Tibial nerve (tissue), 4 donors: ENCODE measurements around the gene MFSD2B.

Source experiments
- EP300 ChIP-seq, 2 donors: sonication (generic); formaldehyde crosslinking; IDR thresholded peaks; one replicate each; pipeline ENCODE4 v1.6.1; 2017; ENCODE audit warnings: antibody characterized with exemption in 2 of 2, mild to moderate bottlenecking in 1 of 2
- POLR2A ChIP-seq, 2 donors: fragments of 450-650 bp; IDR thresholded peaks; one replicate each; pipeline ENCODE4 v1.6.1; 2017; ENCODE audit warnings: antibody characterized with exemption in 2 of 2, mild to moderate bottlenecking in 2 of 2, moderate library complexity in 2 of 2
- TF ChIP-seq, protein P1 (sequence below), 5 experiments: fragments of 200-600 bp in 3 of 5; fragments of 450-650 bp in 2 of 5; sonication (generic) in 3 of 5; IDR thresholded peaks; one replicate each; pipeline ENCODE4 v1.5.1; 2016 to 2019; ENCODE audit warnings: antibody characterized with exemption in 5 of 5, mild to moderate bottlenecking in 3 of 5, moderate library complexity in 2 of 5

DNA sequence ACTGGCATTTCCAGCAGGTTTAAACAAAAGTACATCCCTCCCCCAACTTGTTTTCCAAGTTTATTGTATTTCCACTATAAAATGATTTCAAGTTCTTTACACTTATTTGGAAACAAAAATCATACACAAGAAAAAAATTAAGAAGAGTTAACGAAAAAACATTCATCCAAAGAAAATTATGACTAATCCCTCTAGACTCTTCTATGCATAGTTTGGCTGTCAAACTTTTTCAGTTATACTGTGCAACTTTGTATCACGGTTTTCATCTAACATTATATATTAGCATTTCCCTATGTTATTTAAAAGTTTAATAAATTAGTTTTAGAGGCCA, 36.7 kb downstream of the MFSD2B start:
- TF ChIP-seq, protein P1, sequence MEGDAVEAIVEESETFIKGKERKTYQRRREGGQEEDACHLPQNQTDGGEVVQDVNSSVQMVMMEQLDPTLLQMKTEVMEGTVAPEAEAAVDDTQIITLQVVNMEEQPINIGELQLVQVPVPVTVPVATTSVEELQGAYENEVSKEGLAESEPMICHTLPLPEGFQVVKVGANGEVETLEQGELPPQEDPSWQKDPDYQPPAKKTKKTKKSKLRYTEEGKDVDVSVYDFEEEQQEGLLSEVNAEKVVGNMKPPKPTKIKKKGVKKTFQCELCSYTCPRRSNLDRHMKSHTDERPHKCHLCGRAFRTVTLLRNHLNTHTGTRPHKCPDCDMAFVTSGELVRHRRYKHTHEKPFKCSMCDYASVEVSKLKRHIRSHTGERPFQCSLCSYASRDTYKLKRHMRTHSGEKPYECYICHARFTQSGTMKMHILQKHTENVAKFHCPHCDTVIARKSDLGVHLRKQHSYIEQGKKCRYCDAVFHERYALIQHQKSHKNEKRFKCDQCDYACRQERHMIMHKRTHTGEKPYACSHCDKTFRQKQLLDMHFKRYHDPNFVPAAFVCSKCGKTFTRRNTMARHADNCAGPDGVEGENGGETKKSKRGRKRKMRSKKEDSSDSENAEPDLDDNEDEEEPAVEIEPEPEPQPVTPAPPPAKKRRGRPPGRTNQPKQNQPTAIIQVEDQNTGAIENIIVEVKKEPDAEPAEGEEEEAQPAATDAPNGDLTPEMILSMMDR (IDR thresholded peaks at IDR 0.05) = no peak
- TF ChIP-seq POLR2A (IDR thresholded peaks at IDR 0.05) (no peak), EP300 (IDR thresholded peaks at IDR 0.05) (no peak)
